ENCODE results near the gene PAPLN.

The PAPLN gene

GRCh38 chr14:73266317-73266716 is 29.0 kb downstream of the PAPLN start:
- Histone ChIP-seq H3K9ac (ENCODE audit: low read length) (no peak overlapping the region), H2AK5ac (ENCODE audit: low read length) (no peak overlapping the region), H3K79me2 (ENCODE audit: control insufficient read depth, insufficient read depth, low read length) (no peaks in the 10 kb centered on the region), H3K4ac (ENCODE audit: low read depth, low read length) (no peak overlapping the region), H2BK120ac (ENCODE audit: low read depth, low read length) (no peak overlapping the region), H4K8ac (ENCODE audit: low read depth, low read length) (no peak overlapping the region), H3K4me1 (ENCODE audit: control insufficient read depth, low read depth, low read length) (no peaks in the 10 kb centered on the region), H3K23ac (ENCODE audit: low read length) (no peak overlapping the region), H3K79me1 (ENCODE audit: low read length) (no peaks in the 10 kb centered on the region), H3K27ac (ENCODE audit: low read depth, low read length) (no peak overlapping the region), H4K5ac (ENCODE audit: low read length) (no peak overlapping the region), H3K18ac (ENCODE audit: low read length) (no peak overlapping the region), H3K36me3 (ENCODE audit: control insufficient read depth, insufficient read depth, low read length) (no peaks in the 10 kb centered on the region), H3K4me3 (ENCODE audit: low read length) (no peak overlapping the region), H2BK15ac (replicated peaks; ENCODE audit: low read depth) (no peak overlapping the region), H3K4me2 (ENCODE audit: low read length) (no peak overlapping the region), H3K56ac (ENCODE audit: low read length) (no peak overlapping the region), H2BK5ac (ENCODE audit: low read length) (no peak overlapping the region), H3K27me3 (ENCODE audit: insufficient read depth, low read length, poor library complexity) (no peaks in the 10 kb centered on the region)
- no CpG with 5 or more reads among the region's 7 CpGs for WGBS (ENCODE audit: extremely low coverage, insufficient coverage, low lambda C conversion rate)
- DNase-seq = no peak

GRCh38 chr14:73267474-73267873 is 30.2 kb downstream of the PAPLN start:
- H4K5ac ChIP-seq (ENCODE audit: low read length) = no peak overlapping the region
- no peak overlapping the region for H2BK15ac ChIP-seq (replicated peaks; ENCODE audit: low read depth)
- H3K36me3 ChIP-seq (ENCODE audit: control insufficient read depth, insufficient read depth, low read length) = no peaks in the 10 kb centered on the region
- H2BK5ac ChIP-seq (ENCODE audit: low read length) = no peak overlapping the region
- DNase-seq = no peak
- no peaks in the 10 kb centered on the region for H3K79me2 ChIP-seq (ENCODE audit: control insufficient read depth, insufficient read depth, low read length)
- no peaks in the 10 kb centered on the region for H3K79me1 ChIP-seq (ENCODE audit: low read length)
- no peak overlapping the region for H3K4me3 ChIP-seq (ENCODE audit: low read length)
- no peak overlapping the region for H3K23ac ChIP-seq (ENCODE audit: low read length)
- H3K27ac ChIP-seq (ENCODE audit: low read depth, low read length) = no peak overlapping the region
- no peak overlapping the region for H3K18ac ChIP-seq (ENCODE audit: low read length)
- no peaks in the 10 kb centered on the region for H3K27me3 ChIP-seq (ENCODE audit: insufficient read depth, low read length, poor library complexity)
- H3K4me1 ChIP-seq (ENCODE audit: control insufficient read depth, low read depth, low read length) = no peaks in the 10 kb centered on the region
- no peak overlapping the region for H3K9ac ChIP-seq (ENCODE audit: low read length)
- WGBS (ENCODE audit: extremely low coverage, insufficient coverage, low lambda C conversion rate) = no CpG with 5 or more reads among the region's 6 CpGs
- no peak overlapping the region for H3K4ac ChIP-seq (ENCODE audit: low read depth, low read length)
- H2BK120ac ChIP-seq (ENCODE audit: low read depth, low read length) = no peak overlapping the region
- H3K56ac ChIP-seq (ENCODE audit: low read length) = no peak overlapping the region
- no peak overlapping the region for H4K8ac ChIP-seq (ENCODE audit: low read depth, low read length)
- no peak overlapping the region for H3K4me2 ChIP-seq (ENCODE audit: low read length)
- H2AK5ac ChIP-seq (ENCODE audit: low read length) = no peak overlapping the region

- Histone ChIP-seq H2BK5ac (ENCODE audit: low read length) (no peak overlapping the region), H3K4me3 (ENCODE audit: low read length) (no peak overlapping the region), H3K79me1 (ENCODE audit: low read length) (no peaks in the 10 kb centered on the region), H4K8ac (ENCODE audit: low read depth, low read length) (no peak overlapping the region), H3K4me2 (ENCODE audit: low read length) (no peak overlapping the region), H3K4ac (ENCODE audit: low read depth, low read length) (no peak overlapping the region), H2BK120ac (ENCODE audit: low read depth, low read length) (no peak overlapping the region), H2BK15ac (replicated peaks; ENCODE audit: low read depth) (no peak overlapping the region), H3K56ac (ENCODE audit: low read length) (no peak overlapping the region), H3K18ac (ENCODE audit: low read length) (no peak overlapping the region), H3K36me3 (ENCODE audit: control insufficient read depth, insufficient read depth, low read length) (peaks cover 3% of the 10 kb centered on the region), H3K9ac (ENCODE audit: low read length) (peak overlapping the region; percentile 24), H4K5ac (ENCODE audit: low read length) (no peak overlapping the region), H3K27ac (ENCODE audit: low read depth, low read length) (no peak overlapping the region), H2AK5ac (ENCODE audit: low read length) (no peak overlapping the region), H3K79me2 (ENCODE audit: control insufficient read depth, insufficient read depth, low read length) (no peaks in the 10 kb centered on the region), H3K4me1 (ENCODE audit: control insufficient read depth, low read depth, low read length) (no peaks in the 10 kb centered on the region), H3K23ac (ENCODE audit: low read length) (peak overlapping the region; percentile 29), H3K27me3 (ENCODE audit: insufficient read depth, low read length, poor library complexity) (no peaks in the 10 kb centered on the region)
- DNase-seq = no peak
- no CpG with 5 or more reads among the region's 48 CpGs for WGBS (ENCODE audit: extremely low coverage, insufficient coverage, low lambda C conversion rate)
Observed at GRCh38 chr14:73269729-73270531, 32.6 kb downstream of the PAPLN start.

GRCh38 chr14:73272393-73272792 is 35.1 kb downstream of the PAPLN start:
- no peak overlapping the region for H2BK5ac ChIP-seq (ENCODE audit: low read length)
- H4K5ac ChIP-seq (ENCODE audit: low read length) = no peak overlapping the region
- H3K4me1 ChIP-seq (ENCODE audit: control insufficient read depth, low read depth, low read length) = no peaks in the 10 kb centered on the region
- H3K36me3 ChIP-seq (ENCODE audit: control insufficient read depth, insufficient read depth, low read length) = peaks cover 4% of the 10 kb centered on the region
- H3K4me3 ChIP-seq (ENCODE audit: low read length) = no peak overlapping the region
- H3K27ac ChIP-seq (ENCODE audit: low read depth, low read length) = no peak overlapping the region
- no peak overlapping the region for H4K8ac ChIP-seq (ENCODE audit: low read depth, low read length)
- H3K9ac ChIP-seq (ENCODE audit: low read length) = no peak overlapping the region
- no peak overlapping the region for H3K23ac ChIP-seq (ENCODE audit: low read length)
- DNase-seq = no peak
- no CpG with 5 or more reads among the region's 6 CpGs for WGBS (ENCODE audit: extremely low coverage, insufficient coverage, low lambda C conversion rate)
- no peak overlapping the region for H3K4ac ChIP-seq (ENCODE audit: low read depth, low read length)
- no peak overlapping the region for H3K18ac ChIP-seq (ENCODE audit: low read length)
- H3K27me3 ChIP-seq (ENCODE audit: insufficient read depth, low read length, poor library complexity) = no peaks in the 10 kb centered on the region
- no peak overlapping the region for H2BK120ac ChIP-seq (ENCODE audit: low read depth, low read length)
- H3K79me2 ChIP-seq (ENCODE audit: control insufficient read depth, insufficient read depth, low read length) = no peaks in the 10 kb centered on the region
- H2BK15ac ChIP-seq (replicated peaks; ENCODE audit: low read depth) = no peak overlapping the region
- no peak overlapping the region for H3K4me2 ChIP-seq (ENCODE audit: low read length)
- no peak overlapping the region for H2AK5ac ChIP-seq (ENCODE audit: low read length)
- no peaks in the 10 kb centered on the region for H3K79me1 ChIP-seq (ENCODE audit: low read length)
- no peak overlapping the region for H3K56ac ChIP-seq (ENCODE audit: low read length)

- Histone ChIP-seq H2BK15ac (replicated peaks; ENCODE audit: low read depth) (no peak overlapping the region), H3K18ac (ENCODE audit: low read length) (no peak overlapping the region), H3K27me3 (ENCODE audit: insufficient read depth, low read length, poor library complexity) (no peaks in the 10 kb centered on the region), H3K4ac (ENCODE audit: low read depth, low read length) (no peak overlapping the region), H3K79me2 (ENCODE audit: control insufficient read depth, insufficient read depth, low read length) (no peaks in the 10 kb centered on the region), H3K79me1 (ENCODE audit: low read length) (no peaks in the 10 kb centered on the region), H2BK120ac (ENCODE audit: low read depth, low read length) (no peak overlapping the region), H3K27ac (ENCODE audit: low read depth, low read length) (no peak overlapping the region), H4K8ac (ENCODE audit: low read depth, low read length) (no peak overlapping the region), H3K4me2 (ENCODE audit: low read length) (no peak overlapping the region), H2AK5ac (ENCODE audit: low read length) (no peak overlapping the region), H3K56ac (ENCODE audit: low read length) (no peak overlapping the region), H3K9ac (ENCODE audit: low read length) (no peak overlapping the region), H2BK5ac (ENCODE audit: low read length) (no peak overlapping the region), H3K36me3 (ENCODE audit: control insufficient read depth, insufficient read depth, low read length) (peaks cover 4% of the 10 kb centered on the region), H4K5ac (ENCODE audit: low read length) (no peak overlapping the region), H3K23ac (ENCODE audit: low read length) (no peak overlapping the region), H3K4me3 (ENCODE audit: low read length) (no peak overlapping the region), H3K4me1 (ENCODE audit: control insufficient read depth, low read depth, low read length) (no peaks in the 10 kb centered on the region)
- DNase-seq = no peak
- WGBS (ENCODE audit: extremely low coverage, insufficient coverage, low lambda C conversion rate) = no CpG with 5 or more reads among the region's 4 CpGs
Observed at GRCh38 chr14:73273799-73274198, 36.5 kb downstream of the PAPLN start.

- DNase-seq = no peak
- peaks cover 4% of the 10 kb centered on the region for H3K36me3 ChIP-seq (ENCODE audit: control insufficient read depth, insufficient read depth, low read length)
- H3K79me2 ChIP-seq (ENCODE audit: control insufficient read depth, insufficient read depth, low read length) = no peaks in the 10 kb centered on the region
- no peak overlapping the region for H3K18ac ChIP-seq (ENCODE audit: low read length)
- H4K8ac ChIP-seq (ENCODE audit: low read depth, low read length) = no peak overlapping the region
- no peak overlapping the region for H3K23ac ChIP-seq (ENCODE audit: low read length)
- no CpG with 5 or more reads among the region's 7 CpGs for WGBS (ENCODE audit: extremely low coverage, insufficient coverage, low lambda C conversion rate)
- no peak overlapping the region for H3K56ac ChIP-seq (ENCODE audit: low read length)
- H3K4me1 ChIP-seq (ENCODE audit: control insufficient read depth, low read depth, low read length) = no peaks in the 10 kb centered on the region
- H3K4ac ChIP-seq (ENCODE audit: low read depth, low read length) = no peak overlapping the region
- H3K27ac ChIP-seq (ENCODE audit: low read depth, low read length) = no peak overlapping the region
- H3K9ac ChIP-seq (ENCODE audit: low read length) = no peak overlapping the region
- no peak overlapping the region for H2BK120ac ChIP-seq (ENCODE audit: low read depth, low read length)
- H4K5ac ChIP-seq (ENCODE audit: low read length) = no peak overlapping the region
- H3K4me2 ChIP-seq (ENCODE audit: low read length) = no peak overlapping the region
- H3K27me3 ChIP-seq (ENCODE audit: insufficient read depth, low read length, poor library complexity) = no peaks in the 10 kb centered on the region
- no peaks in the 10 kb centered on the region for H3K79me1 ChIP-seq (ENCODE audit: low read length)
- no peak overlapping the region for H3K4me3 ChIP-seq (ENCODE audit: low read length)
- no peak overlapping the region for H2BK15ac ChIP-seq (replicated peaks; ENCODE audit: low read depth)
- no peak overlapping the region for H2AK5ac ChIP-seq (ENCODE audit: low read length)
- no peak overlapping the region for H2BK5ac ChIP-seq (ENCODE audit: low read length)
Observed at GRCh38 chr14:73276836-73277235, 39.5 kb downstream of the PAPLN start.

Data from mesendoderm (in vitro differentiated cells).